Suprapubic skin (tissue), 4 donors: ENCODE measurements around the gene SLC16A9. TPM values are rescaled to one million over a fixed set of nuclear protein-coding genes. Genes with fewer than 3 reads are reported as not detected.
"Not testable (repeated sequence)": the region's sequence is repeated elsewhere in the genome, so short reads cannot be mapped to it uniquely, and the experiment has no call there.

ENCODE experiments used
- DNase-seq, 2 donors: peaks; one replicate each; pipeline ENCODE4 v3.0.0-alpha.2; 2019; ENCODE audit warnings: low spot score in 2 of 2
- H3K27ac ChIP-seq: fragments of 200-600 bp; sonication (generic); one replicate; pipeline ENCODE4 v1.5.1; 2019
- H3K27me3 ChIP-seq: fragments of 200-600 bp; sonication (generic); one replicate; pipeline ENCODE4 v1.5.1; 2019
- H3K36me3 ChIP-seq: fragments of 200-600 bp; sonication (generic); one replicate; pipeline ENCODE4 v1.5.1; 2019
- H3K4me1 ChIP-seq: fragments of 200-600 bp; sonication (generic); one replicate; pipeline ENCODE4 v1.5.1; 2019
- H3K4me3 ChIP-seq: fragments of 200-600 bp; sonication (generic); one replicate; pipeline ENCODE4 v1.5.1; 2019; ENCODE audit warnings: mild to moderate bottlenecking
- H3K9me3 ChIP-seq: fragments of 200-600 bp; sonication (generic); one replicate; pipeline ENCODE4 v1.5.1; 2019
- EP300 ChIP-seq: sonication (generic); formaldehyde crosslinking; IDR thresholded peaks from one replicate; pipeline ENCODE4 v1.6.1; 2017; ENCODE audit warnings: antibody characterized with exemption
- POLR2A ChIP-seq, 2 donors: fragments of 450-650 bp; IDR thresholded peaks; one replicate each; pipeline ENCODE4 v1.6.1; 2017; ENCODE audit warnings: antibody characterized with exemption in 2 of 2, mild to moderate bottlenecking in 2 of 2, moderate library complexity in 2 of 2
- POLR2AphosphoS5 ChIP-seq, 3 donors: sonication (generic); formaldehyde crosslinking; IDR thresholded peaks; one replicate each; pipeline ENCODE4 v1.6.1; 2017; ENCODE audit warnings: antibody characterized with exemption in 3 of 3
- WGBS: methylation state at CpG from one replicate; pipeline ENCODE4 v1.1.5; 2018; 5-methylcytosine and 5-hydroxymethylcytosine counted together
- total RNA-seq, 4 donors: library from RNA; depleted of rRNA; stranded (reverse); fragments of >200 nt; gene quantifications; one replicate each; pipeline ENCODE4 v1.1.0, GENCODE V29; 2016
- TF ChIP-seq, protein P1 (sequence below), 2 donors: fragments of 200-600 bp in 1 of 2; fragments of 450-650 bp in 1 of 2; sonication (generic) in 1 of 2; IDR thresholded peaks; one replicate each; pipeline ENCODE4 v1.5.1; 2016 to 2019; ENCODE audit warnings: antibody characterized with exemption in 2 of 2, mild to moderate bottlenecking in 1 of 2, moderate library complexity in 1 of 2

SLC16A9 gene
- total RNA-seq, 4 donors from 2014 or later = 0.25 to 0.81 (median 0.64) TPM; not detected in 1

DNA sequence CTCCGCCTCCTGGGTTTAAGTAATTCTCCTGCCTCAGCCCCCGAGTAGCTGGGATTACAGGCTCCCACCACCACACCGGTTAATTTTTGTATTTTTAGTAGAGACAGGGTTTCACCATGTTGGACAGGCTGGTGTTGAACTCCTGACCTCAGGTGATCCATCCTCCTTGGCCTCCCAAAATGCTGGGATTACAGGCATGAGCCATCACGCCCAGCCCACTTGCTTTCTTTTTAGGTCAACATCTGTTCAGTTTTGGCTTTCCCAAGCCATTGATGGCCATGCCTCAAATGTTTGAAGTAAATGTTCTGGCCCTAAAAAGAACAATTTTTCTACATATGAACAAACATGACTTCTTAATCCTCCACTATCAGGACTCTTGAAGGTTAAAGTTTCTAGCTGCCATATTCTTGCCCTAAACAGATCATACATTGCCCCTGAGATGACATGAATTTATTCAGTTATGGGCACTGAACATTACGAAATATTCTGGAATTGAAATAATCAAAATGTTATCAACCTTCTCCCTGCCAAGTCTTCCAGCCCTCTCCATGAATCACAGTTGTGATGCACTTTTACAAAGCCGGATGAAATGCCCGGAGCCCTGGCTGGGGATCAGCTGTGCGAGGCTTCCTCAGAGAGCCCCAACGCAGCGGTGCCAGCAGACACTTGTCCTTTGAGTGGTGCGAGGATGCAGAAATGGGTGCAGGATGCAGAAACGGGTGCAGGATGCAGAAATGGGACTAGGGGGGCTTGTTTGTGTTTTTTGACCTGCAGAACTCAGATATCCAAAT lies 40.7 kb upstream of the SLC16A9 start:
- Histone ChIP-seq H3K4me3 (no peak overlapping the region), H3K27me3 (no peaks in the 10 kb centered on the region), H3K4me1 (no peaks in the 10 kb centered on the region), H3K27ac (no peak overlapping the region), H3K36me3 (no peaks in the 10 kb centered on the region), H3K9me3 (no peaks in the 10 kb centered on the region)
- no peak for TF ChIP-seq POLR2AphosphoS5 (IDR thresholded peaks at IDR 0.05)
- TF ChIP-seq, protein P1, sequence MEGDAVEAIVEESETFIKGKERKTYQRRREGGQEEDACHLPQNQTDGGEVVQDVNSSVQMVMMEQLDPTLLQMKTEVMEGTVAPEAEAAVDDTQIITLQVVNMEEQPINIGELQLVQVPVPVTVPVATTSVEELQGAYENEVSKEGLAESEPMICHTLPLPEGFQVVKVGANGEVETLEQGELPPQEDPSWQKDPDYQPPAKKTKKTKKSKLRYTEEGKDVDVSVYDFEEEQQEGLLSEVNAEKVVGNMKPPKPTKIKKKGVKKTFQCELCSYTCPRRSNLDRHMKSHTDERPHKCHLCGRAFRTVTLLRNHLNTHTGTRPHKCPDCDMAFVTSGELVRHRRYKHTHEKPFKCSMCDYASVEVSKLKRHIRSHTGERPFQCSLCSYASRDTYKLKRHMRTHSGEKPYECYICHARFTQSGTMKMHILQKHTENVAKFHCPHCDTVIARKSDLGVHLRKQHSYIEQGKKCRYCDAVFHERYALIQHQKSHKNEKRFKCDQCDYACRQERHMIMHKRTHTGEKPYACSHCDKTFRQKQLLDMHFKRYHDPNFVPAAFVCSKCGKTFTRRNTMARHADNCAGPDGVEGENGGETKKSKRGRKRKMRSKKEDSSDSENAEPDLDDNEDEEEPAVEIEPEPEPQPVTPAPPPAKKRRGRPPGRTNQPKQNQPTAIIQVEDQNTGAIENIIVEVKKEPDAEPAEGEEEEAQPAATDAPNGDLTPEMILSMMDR (IDR thresholded peaks at IDR 0.05) = no peak
- TF ChIP-seq EP300 = no peak
- no peak for TF ChIP-seq POLR2A (IDR thresholded peaks at IDR 0.05)
- WGBS = 64% methylated on average over 12 of the region's 12 CpGs
- no peak for DNase-seq

DNA sequence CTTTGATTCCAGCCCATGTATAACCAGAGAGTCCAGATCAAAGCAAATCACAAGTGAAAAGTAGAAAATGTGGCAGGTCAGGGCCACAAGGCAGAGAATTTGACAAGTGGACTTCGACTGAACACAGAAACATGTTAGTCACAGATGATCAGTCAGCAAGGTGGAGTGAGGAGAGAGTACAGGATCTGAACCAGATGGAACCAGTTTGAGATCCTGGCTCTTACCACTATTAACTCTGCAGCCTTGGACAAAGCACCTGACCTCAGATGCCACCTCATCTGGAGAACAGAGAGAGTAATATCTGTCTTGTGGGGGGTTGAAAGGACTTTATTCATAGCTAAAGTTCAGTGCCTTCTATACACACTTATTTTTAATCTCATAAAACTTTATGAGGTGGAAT lies 39.2 kb upstream of the SLC16A9 start:
- TF ChIP-seq POLR2AphosphoS5 (IDR thresholded peaks at IDR 0.05) (no peak), POLR2A (IDR thresholded peaks at IDR 0.05) (no peak), EP300 (no peak)
- TF ChIP-seq, protein P1 (IDR thresholded peaks at IDR 0.05) = no peak
- no peak overlapping the region for H3K4me3 ChIP-seq
- H3K9me3 ChIP-seq = no peaks in the 10 kb centered on the region
- no peak for DNase-seq
- 55% methylated on average over 1 of the region's 1 CpG for WGBS
- H3K36me3 ChIP-seq = no peaks in the 10 kb centered on the region
- H3K4me1 ChIP-seq = no peaks in the 10 kb centered on the region
- no peak overlapping the region for H3K27ac ChIP-seq
- H3K27me3 ChIP-seq = no peaks in the 10 kb centered on the region

DNA sequence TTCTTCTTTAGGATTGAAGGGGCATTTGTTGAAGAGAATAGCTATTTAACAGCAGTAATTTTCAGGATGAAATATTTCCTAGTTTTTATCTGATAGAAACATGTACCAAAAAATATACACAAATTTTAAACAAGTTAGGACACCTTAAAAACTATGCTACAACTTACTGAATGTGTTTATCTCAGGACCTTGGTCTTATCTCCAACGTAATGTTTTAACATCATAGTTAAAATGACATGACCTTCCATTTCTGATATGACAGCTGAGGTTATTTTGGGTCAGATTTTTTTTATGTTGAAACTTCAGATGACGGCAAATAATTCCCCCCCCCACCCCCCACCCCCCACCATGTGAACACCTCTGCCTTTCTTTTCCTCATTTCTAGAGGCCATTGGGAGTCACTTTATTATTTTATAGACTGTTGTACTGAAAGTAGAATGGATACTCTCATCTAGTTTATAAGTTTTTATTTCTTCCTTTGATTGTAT lies 35.6 kb upstream of the SLC16A9 start:
- TF ChIP-seq POLR2A (IDR thresholded peaks at IDR 0.05) (no peak), POLR2AphosphoS5 (IDR thresholded peaks at IDR 0.05) (no peak), EP300 (no peak)
- TF ChIP-seq, protein P1 (IDR thresholded peaks at IDR 0.05) = no peak
- Histone ChIP-seq H3K27me3 (no peaks in the 10 kb centered on the region), H3K4me3 (no peak overlapping the region), H3K9me3 (no peaks in the 10 kb centered on the region), H3K4me1 (no peaks in the 10 kb centered on the region), H3K27ac (no peak overlapping the region), H3K36me3 (no peaks in the 10 kb centered on the region)
- WGBS = 83% methylated on average over 2 of the region's 2 CpGs
- DNase-seq = no peak

DNA sequence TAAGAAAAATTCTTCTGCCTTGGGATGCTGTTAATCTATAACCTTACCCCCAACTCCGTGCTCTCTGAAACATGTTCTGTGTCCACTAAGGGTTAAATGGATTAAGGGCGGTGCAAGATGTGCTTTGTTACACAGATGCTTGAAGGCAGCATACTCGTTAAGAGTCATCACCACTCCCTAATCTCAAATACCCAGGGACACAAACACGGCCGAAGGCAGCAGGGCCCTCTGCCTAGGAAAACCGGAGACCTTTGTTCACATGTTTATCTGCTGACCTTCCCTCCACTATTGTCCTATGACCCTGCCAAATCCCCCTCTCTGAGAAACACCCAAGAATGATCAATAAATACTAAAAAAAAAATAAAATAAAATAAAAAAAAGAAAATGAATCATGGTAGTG lies 35.1 kb upstream of the SLC16A9 start:
- not testable (repeated sequence) for H3K36me3 ChIP-seq, H3K4me3 ChIP-seq, H3K9me3 ChIP-seq, H3K27me3 ChIP-seq, H3K4me1 ChIP-seq, DNase-seq, H3K27ac ChIP-seq
- WGBS = 50% methylated on average over 6 of the region's 6 CpGs

DNA sequence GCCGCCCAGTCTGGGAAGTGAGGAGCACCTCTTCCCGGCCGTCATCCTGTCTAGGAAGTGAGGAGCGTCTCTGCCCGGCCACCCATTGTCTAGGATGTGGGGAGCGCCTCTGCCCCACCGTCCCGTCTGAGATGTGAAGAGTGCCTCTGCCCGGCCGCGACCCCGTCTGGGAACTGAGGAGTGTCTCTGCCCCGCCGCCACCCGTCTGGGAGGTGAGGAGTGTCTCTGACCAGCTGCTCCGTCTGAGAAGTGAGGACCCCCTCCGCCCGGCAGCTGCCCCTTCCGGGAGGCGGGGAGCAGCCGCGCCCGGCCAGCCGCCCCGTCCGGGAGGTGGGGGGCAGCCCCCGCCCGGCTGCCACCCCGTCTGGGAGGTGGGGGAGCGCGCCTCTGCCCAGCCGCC lies 34.5 kb upstream of the SLC16A9 start:
- H3K36me3 ChIP-seq, DNase-seq, H3K27ac ChIP-seq, H3K9me3 ChIP-seq, H3K4me3 ChIP-seq, H3K27me3 ChIP-seq, H3K4me1 ChIP-seq: not testable (repeated sequence)
- WGBS = 88% methylated on average over 16 of the region's 32 CpGs

DNA sequence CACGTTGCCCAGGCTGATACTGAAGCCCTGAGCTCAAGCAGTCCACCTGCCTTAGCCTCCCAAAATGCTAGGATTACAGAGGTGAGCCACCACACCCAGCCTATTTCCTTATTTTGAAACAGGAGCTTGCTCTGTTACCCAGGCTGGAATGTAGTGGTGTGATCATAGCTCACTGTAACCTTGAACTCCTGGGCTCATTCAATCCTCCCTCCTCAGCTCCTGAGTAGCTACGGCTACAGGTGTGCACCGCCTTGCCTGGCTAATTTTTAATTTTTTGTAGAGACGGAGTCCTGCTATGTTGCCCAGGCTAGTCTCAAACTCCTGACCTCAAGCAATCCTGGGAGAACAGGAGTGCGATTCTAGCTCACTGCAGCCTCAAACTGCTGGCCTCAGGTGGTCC lies 31.9 kb upstream of the SLC16A9 start:
- no peaks in the 10 kb centered on the region for H3K36me3 ChIP-seq
- WGBS = 88% methylated on average over 5 of the region's 5 CpGs
- no peaks in the 10 kb centered on the region for H3K9me3 ChIP-seq
- TF ChIP-seq, protein P1 (IDR thresholded peaks at IDR 0.05) = no peak
- TF ChIP-seq EP300 (no peak), POLR2A (IDR thresholded peaks at IDR 0.05) (no peak), POLR2AphosphoS5 (IDR thresholded peaks at IDR 0.05) (no peak)
- H3K27me3 ChIP-seq = no peaks in the 10 kb centered on the region
- H3K4me3 ChIP-seq = no peak overlapping the region
- H3K27ac ChIP-seq = no peak overlapping the region
- no peak for DNase-seq
- H3K4me1 ChIP-seq = no peaks in the 10 kb centered on the region
